ENCODE data around the gene GDF2.

Gene GDF2

DNA sequence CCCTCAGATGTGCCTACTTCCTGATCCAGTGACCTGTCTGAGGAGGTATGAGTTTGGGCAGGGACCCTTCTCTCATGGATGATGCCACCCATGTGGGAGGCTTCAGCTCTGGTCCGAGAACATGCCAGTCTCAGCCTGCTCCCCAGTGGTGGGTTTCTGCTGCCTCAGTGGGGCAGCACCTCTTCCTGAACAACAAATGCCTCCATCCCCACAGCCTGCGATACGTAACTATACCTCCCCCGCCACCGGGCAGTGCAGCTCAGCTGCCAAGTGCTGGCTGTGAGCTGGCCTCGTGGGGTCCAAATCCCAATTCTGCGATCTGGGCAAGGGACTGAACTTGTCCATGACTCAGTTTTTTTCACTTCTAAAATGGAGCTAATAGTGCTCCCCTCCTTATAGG is 19.1 kb upstream of the GDF2 start:
- Histone ChIP-seq H3K4me1 (ENCODE audit: insufficient read depth, low read length) (peaks cover 3% of the 10 kb centered on the region; the same call in 1 of the 2 replicates), H3K9me3 (ENCODE audit: insufficient read depth, low read depth, low read length) (no peaks in the 10 kb centered on the region), H3K27me3 (ENCODE audit: insufficient read depth, low read length) (peaks cover 56% of the 10 kb centered on the region), H3K27ac (ENCODE audit: low read depth, low read length) (no peak overlapping the region), H3K9ac (ENCODE audit: low read depth, low read length) (no peak overlapping the region), H3K36me3 (ENCODE audit: insufficient read depth, low read length) (no peaks in the 10 kb centered on the region), H3K4me3 (ENCODE audit: low read length) (no peak overlapping the region)
- WGBS, result 92% methylated on average over 7 of the region's 7 CpGs

DNA sequence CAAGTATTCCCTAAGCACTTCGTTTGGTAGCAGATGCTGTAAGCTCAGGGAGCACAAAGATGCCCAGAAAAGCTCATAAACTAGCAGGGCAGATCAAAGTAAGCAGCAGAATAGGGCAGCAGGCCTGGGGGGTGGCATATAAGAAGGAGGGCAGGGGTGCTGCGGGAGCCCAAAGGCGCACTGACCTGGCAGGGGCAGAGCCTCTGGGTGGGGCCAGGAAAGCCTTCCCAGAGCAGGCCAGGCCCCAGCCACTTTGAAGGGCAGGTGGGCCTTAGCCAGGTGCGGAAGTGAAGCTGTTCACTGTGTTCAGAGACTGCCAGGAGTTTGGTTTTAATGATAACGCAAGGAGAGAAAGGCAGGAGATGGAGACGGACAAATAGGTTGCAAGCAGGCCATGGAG is 18.4 kb upstream of the GDF2 start:
- H3K4me3 ChIP-seq (ENCODE audit: low read length), result no peak overlapping the region
- H3K27me3 ChIP-seq (ENCODE audit: insufficient read depth, low read length), result peaks cover 50% of the 10 kb centered on the region
- no peak overlapping the region for H3K9ac ChIP-seq (ENCODE audit: low read depth, low read length)
- 95% methylated on average over 6 of the region's 6 CpGs for WGBS
- H3K9me3 ChIP-seq (ENCODE audit: insufficient read depth, low read depth, low read length), result no peaks in the 10 kb centered on the region
- H3K36me3 ChIP-seq (ENCODE audit: insufficient read depth, low read length), result no peaks in the 10 kb centered on the region
- H3K27ac ChIP-seq (ENCODE audit: low read depth, low read length), result no peak overlapping the region
- peaks cover 3% of the 10 kb centered on the region; the same call in 1 of the 2 replicates for H3K4me1 ChIP-seq (ENCODE audit: insufficient read depth, low read length)

DNA sequence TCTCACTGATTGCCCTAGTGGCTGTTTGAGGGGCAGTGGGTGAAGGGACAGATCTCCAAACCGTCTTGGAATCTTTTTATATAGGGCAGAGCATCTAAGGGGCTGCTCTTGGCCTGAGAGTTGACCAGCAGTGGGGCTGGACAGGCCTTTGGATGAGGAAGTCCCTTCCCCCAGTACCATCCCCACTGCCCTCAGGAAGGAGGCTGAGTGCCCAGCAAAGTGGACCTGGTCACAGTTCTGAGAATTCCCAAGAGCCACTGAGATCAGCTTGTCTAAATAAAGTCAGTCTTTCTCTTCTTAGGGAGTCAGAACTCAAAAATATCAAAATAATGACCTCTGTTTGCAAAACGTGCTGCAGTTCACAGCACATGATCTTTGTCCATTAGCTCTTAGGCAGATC is 16.7 kb upstream of the GDF2 start:
- peaks cover 33% of the 10 kb centered on the region for H3K27me3 ChIP-seq (ENCODE audit: insufficient read depth, low read length)
- no peak overlapping the region for H3K27ac ChIP-seq (ENCODE audit: low read depth, low read length)
- no peak overlapping the region for H3K4me3 ChIP-seq (ENCODE audit: low read length)
- H3K9me3 ChIP-seq (ENCODE audit: insufficient read depth, low read depth, low read length), result no peaks in the 10 kb centered on the region
- no peaks in the 10 kb centered on the region for H3K4me1 ChIP-seq (ENCODE audit: insufficient read depth, low read length)
- H3K36me3 ChIP-seq (ENCODE audit: insufficient read depth, low read length), result no peaks in the 10 kb centered on the region
- no peak overlapping the region for H3K9ac ChIP-seq (ENCODE audit: low read depth, low read length)
- 88% methylated on average over 2 of the region's 2 CpGs for WGBS

DNA sequence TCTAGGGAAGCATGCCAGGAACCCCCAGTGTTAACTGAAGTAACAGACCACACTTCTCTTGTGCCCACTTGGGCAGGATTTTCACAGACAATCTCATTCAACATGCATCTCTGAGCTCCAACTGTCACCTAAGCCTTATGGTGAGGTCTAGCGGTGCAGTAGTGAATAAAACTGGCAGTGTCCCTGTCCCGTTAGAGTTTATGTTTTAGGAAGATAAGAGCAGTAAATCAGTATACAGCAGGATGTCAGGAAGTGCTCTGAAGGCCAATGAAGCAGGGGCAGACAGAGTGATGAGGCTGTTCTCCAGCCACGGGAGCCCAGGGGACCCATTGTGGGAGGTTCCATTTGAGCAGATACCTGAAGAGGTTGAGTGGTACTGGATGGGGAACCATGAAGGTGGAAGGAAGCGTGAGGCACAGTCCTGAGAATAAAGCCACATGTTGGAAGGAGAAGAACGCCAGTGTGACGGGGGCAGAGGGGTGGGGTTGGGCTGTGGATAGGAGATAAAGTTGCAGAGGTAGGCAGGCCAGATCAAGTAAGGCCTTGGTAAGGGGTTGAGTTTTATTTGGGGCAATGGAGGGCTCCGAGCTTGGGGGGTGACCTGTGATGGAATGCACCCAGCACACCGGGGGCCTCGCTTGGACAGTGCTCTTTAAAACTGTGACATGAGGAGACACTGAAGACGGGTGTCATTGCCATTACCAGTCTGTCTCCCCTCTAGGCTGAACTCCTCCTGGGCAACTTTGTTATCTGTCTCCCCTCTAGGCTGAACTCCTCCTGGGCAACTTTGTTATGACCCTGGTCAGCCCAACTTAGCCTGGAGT is 15.7 kb upstream of the GDF2 start:
- Histone ChIP-seq H3K36me3 (ENCODE audit: insufficient read depth, low read length) (no peaks in the 10 kb centered on the region), H3K9me3 (ENCODE audit: insufficient read depth, low read depth, low read length) (no peaks in the 10 kb centered on the region), H3K4me3 (ENCODE audit: low read length) (no peak overlapping the region), H3K27ac (ENCODE audit: low read depth, low read length) (no peak overlapping the region), H3K4me1 (ENCODE audit: insufficient read depth, low read length) (no peaks in the 10 kb centered on the region), H3K9ac (ENCODE audit: low read depth, low read length) (no peak overlapping the region), H3K27me3 (ENCODE audit: insufficient read depth, low read length) (peaks cover 23% of the 10 kb centered on the region)
- WGBS, result 90% methylated on average over 10 of the region's 10 CpGs

DNA sequence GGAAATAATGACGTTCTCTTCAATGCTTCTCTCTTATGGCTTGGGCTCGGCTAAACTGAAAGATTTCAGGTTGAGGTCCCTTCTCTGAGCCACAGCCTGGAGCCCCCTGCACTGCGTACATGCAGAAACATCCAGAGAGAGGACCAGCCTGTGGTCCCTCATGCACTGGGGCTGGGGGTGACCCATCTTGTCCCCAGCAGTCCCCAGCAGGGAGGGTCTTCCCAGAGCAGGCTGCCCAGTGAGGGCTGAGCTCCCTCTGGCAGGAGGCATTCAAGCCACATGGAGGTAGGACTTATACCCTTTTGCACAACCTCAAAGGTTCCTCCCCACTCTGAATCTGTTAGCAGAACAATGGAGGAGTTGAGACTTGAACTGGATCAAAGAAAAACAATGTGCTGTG is 14.9 kb upstream of the GDF2 start:
- H3K9ac ChIP-seq (ENCODE audit: low read depth, low read length), result no peak overlapping the region
- peaks cover 15% of the 10 kb centered on the region for H3K27me3 ChIP-seq (ENCODE audit: insufficient read depth, low read length)
- H3K36me3 ChIP-seq (ENCODE audit: insufficient read depth, low read length), result no peaks in the 10 kb centered on the region
- no peak overlapping the region for H3K27ac ChIP-seq (ENCODE audit: low read depth, low read length)
- no peaks in the 10 kb centered on the region for H3K4me1 ChIP-seq (ENCODE audit: insufficient read depth, low read length)
- H3K4me3 ChIP-seq (ENCODE audit: low read length), result no peak overlapping the region
- no peaks in the 10 kb centered on the region for H3K9me3 ChIP-seq (ENCODE audit: insufficient read depth, low read depth, low read length)
- 89% methylated on average over 3 of the region's 3 CpGs for WGBS

DNA sequence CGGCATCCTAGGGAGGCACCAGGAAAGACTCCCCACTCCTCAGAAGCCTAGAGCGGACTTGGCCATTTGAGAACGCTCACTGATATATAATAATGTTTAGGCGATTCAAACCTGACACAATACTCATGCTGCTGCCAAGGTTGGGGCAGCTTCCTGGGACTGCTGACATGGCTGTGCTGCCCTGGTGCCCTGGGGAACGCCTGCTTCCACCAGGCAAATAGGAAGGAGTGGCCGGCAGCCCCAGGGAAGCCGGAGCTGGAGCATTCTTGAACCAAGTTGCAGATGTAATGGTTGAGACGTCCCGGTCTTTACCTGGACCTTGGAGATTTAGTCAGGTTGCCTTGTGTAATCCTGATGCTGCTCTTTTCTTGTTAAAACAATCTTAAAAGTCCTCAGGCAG is 13.5 kb upstream of the GDF2 start:
- Histone ChIP-seq H3K4me3 (ENCODE audit: low read length) (no peak overlapping the region), H3K27me3 (ENCODE audit: insufficient read depth, low read length) (peaks cover 3% of the 10 kb centered on the region; the same call in 1 of the 2 replicates)
- 86% methylated on average over 9 of the region's 9 CpGs for WGBS

DNA sequence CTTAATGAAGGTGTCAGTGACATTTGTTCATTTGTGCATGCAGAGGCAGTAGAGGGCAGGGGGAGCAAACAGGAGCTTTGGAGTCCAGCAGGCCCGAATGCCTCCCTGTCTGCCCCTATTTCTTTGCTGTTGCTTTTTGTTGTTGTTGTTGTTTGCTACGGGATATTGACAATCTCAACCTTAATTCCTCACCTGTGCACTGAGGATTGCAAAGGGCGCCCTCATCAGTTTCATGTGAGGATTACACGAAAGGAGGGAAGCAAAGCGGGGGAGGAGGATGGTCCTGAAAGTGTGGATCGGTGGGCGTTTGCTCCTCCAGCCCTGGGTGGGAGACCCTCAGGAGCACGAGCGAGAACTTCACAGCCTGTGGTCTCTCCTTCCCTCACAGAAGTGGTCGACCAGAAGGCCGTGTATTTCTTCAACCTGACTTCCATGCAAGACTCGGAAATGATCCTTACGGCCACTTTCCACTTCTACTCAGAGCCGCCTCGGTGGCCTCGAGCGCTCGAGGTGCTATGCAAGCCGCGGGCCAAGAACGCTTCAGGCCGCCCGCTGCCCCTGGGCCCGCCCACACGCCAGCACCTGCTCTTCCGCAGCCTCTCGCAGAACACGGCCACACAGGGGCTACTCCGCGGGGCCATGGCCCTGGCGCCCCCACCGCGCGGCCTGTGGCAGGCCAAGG is 12.7 kb upstream of the GDF2 start:
- 86% methylated on average over 33 of the region's 34 CpGs for WGBS
- Histone ChIP-seq H3K36me3 (ENCODE audit: insufficient read depth, low read length) (no peaks in the 10 kb centered on the region), H3K27me3 (ENCODE audit: insufficient read depth, low read length) (no peaks in the 10 kb centered on the region), H3K4me1 (ENCODE audit: insufficient read depth, low read length) (no peaks in the 10 kb centered on the region), H3K4me3 (ENCODE audit: low read length) (no peak overlapping the region), H3K9me3 (ENCODE audit: insufficient read depth, low read depth, low read length) (no peaks in the 10 kb centered on the region), H3K9ac (ENCODE audit: low read depth, low read length) (no peak overlapping the region), H3K27ac (ENCODE audit: low read depth, low read length) (no peak overlapping the region)

More for the DNA sequence above, 13.5 kb upstream of the GDF2 start:
- H3K36me3 ChIP-seq (ENCODE audit: insufficient read depth, low read length), result no peaks in the 10 kb centered on the region
- no peak overlapping the region for H3K9ac ChIP-seq (ENCODE audit: low read depth, low read length)
- no peaks in the 10 kb centered on the region for H3K9me3 ChIP-seq (ENCODE audit: insufficient read depth, low read depth, low read length)
- no peaks in the 10 kb centered on the region for H3K4me1 ChIP-seq (ENCODE audit: insufficient read depth, low read length)
- no peak overlapping the region for H3K27ac ChIP-seq (ENCODE audit: low read depth, low read length)

DNA sequence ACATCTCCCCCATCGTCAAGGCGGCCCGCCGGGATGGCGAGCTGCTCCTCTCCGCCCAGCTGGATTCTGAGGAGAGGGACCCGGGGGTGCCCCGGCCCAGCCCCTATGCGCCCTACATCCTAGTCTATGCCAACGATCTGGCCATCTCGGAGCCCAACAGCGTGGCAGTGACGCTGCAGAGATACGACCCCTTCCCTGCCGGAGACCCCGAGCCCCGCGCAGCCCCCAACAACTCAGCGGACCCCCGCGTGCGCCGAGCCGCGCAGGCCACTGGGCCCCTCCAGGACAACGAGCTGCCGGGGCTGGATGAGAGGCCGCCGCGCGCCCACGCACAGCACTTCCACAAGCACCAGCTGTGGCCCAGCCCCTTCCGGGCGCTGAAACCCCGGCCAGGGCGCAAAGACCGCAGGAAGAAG is 12.2 kb upstream of the GDF2 start:
- no peaks in the 10 kb centered on the region for H3K9me3 ChIP-seq (ENCODE audit: insufficient read depth, low read depth, low read length)
- 96% methylated on average over 37 of the region's 37 CpGs for WGBS
- no peaks in the 10 kb centered on the region for H3K36me3 ChIP-seq (ENCODE audit: insufficient read depth, low read length)
- H3K4me1 ChIP-seq (ENCODE audit: insufficient read depth, low read length), result no peaks in the 10 kb centered on the region
- no peak overlapping the region for H3K27ac ChIP-seq (ENCODE audit: low read depth, low read length)
- H3K9ac ChIP-seq (ENCODE audit: low read depth, low read length), result no peak overlapping the region
- no peak overlapping the region for H3K4me3 ChIP-seq (ENCODE audit: low read length)
- no peaks in the 10 kb centered on the region for H3K27me3 ChIP-seq (ENCODE audit: insufficient read depth, low read length)

DNA sequence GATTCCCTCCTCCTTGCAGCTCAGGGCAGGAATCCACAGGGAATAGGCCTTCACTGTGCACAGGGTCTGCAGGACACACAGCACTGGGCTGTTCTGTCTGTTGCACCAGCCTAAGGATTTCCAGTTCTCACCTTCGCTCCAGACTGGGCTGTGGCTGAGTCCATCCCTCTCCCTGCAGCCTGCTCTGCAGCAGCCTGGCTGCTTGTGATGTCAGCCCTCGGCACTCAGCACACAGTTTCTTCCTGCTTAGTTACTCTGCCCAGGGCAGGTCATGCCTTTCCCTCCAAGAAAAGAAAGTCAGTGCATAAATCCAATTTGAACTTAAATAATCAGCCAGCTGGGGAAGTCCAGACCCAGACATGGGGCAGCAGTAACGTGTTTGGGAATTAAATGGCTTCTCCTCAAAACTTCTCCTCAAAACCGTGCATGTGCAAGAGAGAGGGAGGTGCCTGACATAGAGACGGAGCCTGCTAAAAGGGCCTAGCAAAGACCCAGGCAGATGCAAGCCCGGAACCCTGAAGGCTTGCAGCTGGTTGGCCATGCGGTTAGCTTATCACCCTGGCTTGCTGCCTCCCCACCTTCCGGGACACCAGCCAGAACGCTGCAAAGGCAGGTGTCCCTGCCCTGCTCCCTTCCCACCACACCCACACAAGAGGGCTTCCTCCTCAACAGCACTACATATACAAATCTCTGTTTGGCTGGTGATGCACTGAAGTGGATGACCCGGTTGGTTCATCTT is 10.9 kb upstream of the GDF2 start:
- H3K27ac ChIP-seq (ENCODE audit: low read depth, low read length), result no peak overlapping the region
- H3K9me3 ChIP-seq (ENCODE audit: insufficient read depth, low read depth, low read length), result no peaks in the 10 kb centered on the region
- no peak overlapping the region for H3K9ac ChIP-seq (ENCODE audit: low read depth, low read length)
- no peaks in the 10 kb centered on the region for H3K4me1 ChIP-seq (ENCODE audit: insufficient read depth, low read length)
- 84% methylated on average over 10 of the region's 10 CpGs for WGBS
- no peaks in the 10 kb centered on the region for H3K36me3 ChIP-seq (ENCODE audit: insufficient read depth, low read length)
- no peaks in the 10 kb centered on the region for H3K27me3 ChIP-seq (ENCODE audit: insufficient read depth, low read length)
- no peak overlapping the region for H3K4me3 ChIP-seq (ENCODE audit: low read length)

DNA sequence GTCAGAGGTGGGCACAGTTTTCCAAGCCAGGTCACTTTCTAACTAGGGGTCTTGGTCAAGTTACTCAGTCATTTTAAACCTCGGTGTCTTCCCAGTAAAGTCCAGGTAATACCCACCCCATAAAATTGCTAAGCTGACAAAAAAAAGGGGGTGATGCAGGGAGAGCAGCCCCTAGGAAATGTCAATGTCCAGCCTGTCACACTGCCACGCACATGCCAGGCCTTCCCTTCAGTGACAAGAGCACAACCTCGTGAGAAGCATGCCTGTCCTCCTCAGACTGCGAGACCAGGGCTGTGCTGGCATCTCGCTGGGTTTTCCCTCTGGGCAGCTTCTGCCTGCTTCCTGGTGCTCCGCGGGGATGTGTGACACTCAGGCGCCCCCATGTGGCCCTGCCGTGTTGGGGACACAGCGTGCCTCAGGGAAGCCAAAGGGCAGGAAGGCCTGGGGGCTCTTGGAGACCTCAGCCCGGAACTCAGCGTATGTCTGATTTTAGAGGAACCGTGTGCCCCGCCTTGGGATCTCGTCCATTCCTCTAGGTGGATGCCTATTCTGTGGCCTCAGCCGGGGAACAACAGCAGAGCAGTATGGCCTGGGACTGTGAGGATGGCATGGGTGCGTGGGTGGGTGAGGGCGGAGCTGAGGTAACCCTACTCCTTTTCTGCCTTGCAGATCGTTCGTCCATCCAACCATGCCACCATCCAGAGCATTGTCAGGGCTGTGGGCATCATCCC is 10.2 kb upstream of the GDF2 start:
- H3K4me3 ChIP-seq (ENCODE audit: low read length), result no peak overlapping the region
- no peaks in the 10 kb centered on the region for H3K4me1 ChIP-seq (ENCODE audit: insufficient read depth, low read length)
- H3K27me3 ChIP-seq (ENCODE audit: insufficient read depth, low read length), result no peaks in the 10 kb centered on the region
- no peak overlapping the region for H3K27ac ChIP-seq (ENCODE audit: low read depth, low read length)
- no peaks in the 10 kb centered on the region for H3K9me3 ChIP-seq (ENCODE audit: insufficient read depth, low read depth, low read length)
- WGBS, result 34% methylated on average over 20 of the region's 20 CpGs
- H3K9ac ChIP-seq (ENCODE audit: low read depth, low read length), result no peak overlapping the region
- H3K36me3 ChIP-seq (ENCODE audit: insufficient read depth, low read length), result no peaks in the 10 kb centered on the region

DNA sequence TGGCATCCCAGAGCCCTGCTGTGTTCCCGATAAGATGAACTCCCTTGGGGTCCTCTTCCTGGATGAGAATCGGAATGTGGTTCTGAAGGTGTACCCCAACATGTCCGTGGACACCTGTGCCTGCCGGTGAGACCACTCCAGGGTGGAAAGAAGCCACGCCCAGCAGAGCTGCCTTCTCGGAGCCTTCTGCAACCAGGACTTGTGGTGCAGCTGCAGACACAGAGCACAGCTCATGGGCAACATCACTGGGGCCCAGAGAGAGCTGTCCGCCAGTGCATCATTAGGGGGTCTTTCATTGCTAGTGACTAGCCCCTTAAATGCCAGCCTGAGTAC is 9.6 kb upstream of the GDF2 start:
- Histone ChIP-seq H3K27ac (ENCODE audit: low read depth, low read length) (no peak overlapping the region), H3K9me3 (ENCODE audit: insufficient read depth, low read depth, low read length) (no peaks in the 10 kb centered on the region), H3K36me3 (ENCODE audit: insufficient read depth, low read length) (no peaks in the 10 kb centered on the region), H3K4me1 (ENCODE audit: insufficient read depth, low read length) (no peaks in the 10 kb centered on the region), H3K27me3 (ENCODE audit: insufficient read depth, low read length) (no peaks in the 10 kb centered on the region), H3K4me3 (ENCODE audit: low read length) (no peak overlapping the region), H3K9ac (ENCODE audit: low read depth, low read length) (no peak overlapping the region)
- 88% methylated on average over 7 of the region's 7 CpGs for WGBS

All from HUES64 (cell line).